Stimulated activated CD4-positive, alpha-beta T cell treated with anti-CD3 and anti-CD28 coated beads, Interleukin-15, amount 100 ng/mL, for 48 hours (primary cell): ENCODE results near the gene COMTD1.

ENCODE experiments used
- DNase-seq, 2 donors: peaks; one replicate each; pipeline ENCODE4 v3.0.0-alpha.2; 2020; ENCODE audit warnings: low read depth in 2 of 2

The COMTD1 gene

GRCh38 chr10:75235375-75236177 is at the start of gene COMTD1:
COMTD1 (minus strand) TSS chr10:75235957; CDS start chr10:75235928, 29 bp downstream.
- DNase-seq = peak; percentile 94

- DNase-seq = no peak
Observed at GRCh38 chr10:75283671-75284470, 48.1 kb upstream of the COMTD1 start.

GRCh38 chr10:75283078-75283670 is 47.4 kb upstream of the COMTD1 start:
- DNase-seq = no peak

- no peak for DNase-seq
Observed at GRCh38 chr10:75281974-75282373, 46.2 kb upstream of the COMTD1 start.

- DNase-seq = no peak
Observed at GRCh38 chr10:75280236-75280635, 44.5 kb upstream of the COMTD1 start.

GRCh38 chr10:75276069-75276872 is 40.5 kb upstream of the COMTD1 start:
- no peak for DNase-seq

GRCh38 chr10:75272896-75273295 is 37.1 kb upstream of the COMTD1 start:
- DNase-seq = no peak

- DNase-seq = no peak
Observed at GRCh38 chr10:75272094-75272493, 36.3 kb upstream of the COMTD1 start.

GRCh38 chr10:75269605-75270004 is 33.8 kb upstream of the COMTD1 start:
- no peak for DNase-seq

- no peak for DNase-seq
Observed at GRCh38 chr10:75266945-75267344, 31.2 kb upstream of the COMTD1 start.

GRCh38 chr10:75265856-75266255 is 30.1 kb upstream of the COMTD1 start:
- no peak for DNase-seq

GRCh38 chr10:75263806-75264205 is 28.0 kb upstream of the COMTD1 start:
- DNase-seq = no peak

- no peak for DNase-seq
Observed at GRCh38 chr10:75261813-75262705, 26.3 kb upstream of the COMTD1 start.

- DNase-seq = no peak
Observed at GRCh38 chr10:75260990-75261389, 25.2 kb upstream of the COMTD1 start.

GRCh38 chr10:75254739-75255138 is 19.0 kb upstream of the COMTD1 start:
- DNase-seq = no peak

GRCh38 chr10:75253281-75254220 is 17.8 kb upstream of the COMTD1 start:
- no peak for DNase-seq

- DNase-seq = no peak
Observed at GRCh38 chr10:75250934-75251333, 15.2 kb upstream of the COMTD1 start.

GRCh38 chr10:75247797-75248196 is 12.0 kb upstream of the COMTD1 start:
- no peak for DNase-seq

- DNase-seq = no peak
Observed at GRCh38 chr10:75246506-75246905, 10.7 kb upstream of the COMTD1 start.
